Hepatocyte (in vitro differentiated cells): Measurements from ENCODE around the gene SCGB3A1. TPM values are rescaled to one million over a fixed set of nuclear protein-coding genes. Genes with fewer than 3 reads are reported as not detected.

Experiments used
- DNase-seq: peaks from one replicate; pipeline ENCODE4 v3.0.0-alpha.2; 2016; ENCODE audit warnings: low spot score
- H2AFZ ChIP-seq: fragments of 200-600 bp; sonication (generic); 2 replicates; pipeline ENCODE4 v1.6.0; 2016; ENCODE audit warnings: antibody characterized with exemption, mild to moderate bottlenecking
- H3K27ac ChIP-seq: fragments of 200-600 bp; sonication (generic); 2 replicates; pipeline ENCODE4 v1.5.1; 2016; ENCODE audit warnings: mild to moderate bottlenecking
- H3K27me3 ChIP-seq: fragments of 200-600 bp; sonication (generic); 2 replicates; pipeline ENCODE4 v1.6.1; 2016
- H3K36me3 ChIP-seq: fragments of 200-600 bp; sonication (generic); replicated peaks from 2 replicates; pipeline ENCODE4 v1.5.1; 2016; ENCODE audit warnings: low read depth; ENCODE audit not compliant: insufficient read depth
- H3K4me1 ChIP-seq: fragments of 200-600 bp; sonication (generic); 2 replicates; pipeline ENCODE4 v1.5.1; 2016; ENCODE audit warnings: mild to moderate bottlenecking, moderate library complexity; ENCODE audit not compliant: insufficient read depth
- H3K4me2 ChIP-seq: fragments of 200-600 bp; sonication (generic); 2 replicates; pipeline ENCODE4 v1.6.0; 2016
- H3K4me3 ChIP-seq: fragments of 200-600 bp; sonication (generic); 2 replicates; pipeline ENCODE4 v1.5.1; 2016; ENCODE audit warnings: mild to moderate bottlenecking
- H3K79me2 ChIP-seq: fragments of 200-600 bp; sonication (generic); 2 replicates; pipeline ENCODE4 v1.6.0; 2017; ENCODE audit warnings: mild to moderate bottlenecking
- H3K9me2 ChIP-seq: fragments of 200-600 bp; sonication (generic); replicated peaks from 2 replicates; pipeline ENCODE4 v1.6.0; 2017; ENCODE audit warnings: mild to moderate bottlenecking; ENCODE audit not compliant: insufficient read depth
- H3K9me3 ChIP-seq: fragments of 200-600 bp; sonication (generic); 2 replicates; pipeline ENCODE4 v1.5.1; 2016; ENCODE audit warnings: low read depth, mild to moderate bottlenecking
- H4K20me1 ChIP-seq: fragments of 200-600 bp; sonication (generic); 2 replicates; pipeline ENCODE4 v1.6.0; 2016; ENCODE audit warnings: mild to moderate bottlenecking; ENCODE audit not compliant: insufficient read depth, poor library complexity, severe bottlenecking
- EZH2 ChIP-seq: fragments of 200-600 bp; sonication (generic); IDR thresholded peaks from 2 replicates; pipeline ENCODE4 v1.6.1; 2016; ENCODE audit warnings: antibody characterized with exemption, mild to moderate bottlenecking, borderline replicate concordance
- EZH2phosphoT487 ChIP-seq: fragments of 200-600 bp; sonication (generic); IDR thresholded peaks from one replicate; pipeline ENCODE4 v1.6.1; 2018; ENCODE audit warnings: antibody characterized with exemption, mild to moderate bottlenecking, low read depth, moderate library complexity; ENCODE audit not compliant: unreplicated experiment, severe bottlenecking
- WGBS: methylation state at CpG from one replicate; pipeline ENCODE4 v1.1.6; 2016; ENCODE audit warnings: low lambda C conversion rate; ENCODE audit errors: missing lambda C conversion rate; 5-methylcytosine and 5-hydroxymethylcytosine counted together
- polyA plus RNA-seq: library from polyadenylated mRNA; unstranded; fragments of >200 nt; fragmentation: Nextera tagmentation; extraction: Ambion mirVana; gene quantifications from 2 replicates; pipeline ENCODE4 v1.2.1, GENCODE V29; 2016
- total RNA-seq: library from RNA; depleted of rRNA; stranded (reverse); fragments of >200 nt; gene quantifications from 2 replicates; pipeline ENCODE4 v1.2.3, GENCODE V29; 2014
- TF ChIP-seq, protein P1 (sequence below): fragments of 200-600 bp; sonication (generic); IDR thresholded peaks from 2 replicates; pipeline ENCODE4 v1.5.1; 2016; ENCODE audit warnings: antibody characterized with exemption, mild to moderate bottlenecking; ENCODE audit not compliant: poor library complexity

Gene SCGB3A1
- total and polyA plus RNA-seq, 2 experiments from 2014 or later: not detected

DNA sequence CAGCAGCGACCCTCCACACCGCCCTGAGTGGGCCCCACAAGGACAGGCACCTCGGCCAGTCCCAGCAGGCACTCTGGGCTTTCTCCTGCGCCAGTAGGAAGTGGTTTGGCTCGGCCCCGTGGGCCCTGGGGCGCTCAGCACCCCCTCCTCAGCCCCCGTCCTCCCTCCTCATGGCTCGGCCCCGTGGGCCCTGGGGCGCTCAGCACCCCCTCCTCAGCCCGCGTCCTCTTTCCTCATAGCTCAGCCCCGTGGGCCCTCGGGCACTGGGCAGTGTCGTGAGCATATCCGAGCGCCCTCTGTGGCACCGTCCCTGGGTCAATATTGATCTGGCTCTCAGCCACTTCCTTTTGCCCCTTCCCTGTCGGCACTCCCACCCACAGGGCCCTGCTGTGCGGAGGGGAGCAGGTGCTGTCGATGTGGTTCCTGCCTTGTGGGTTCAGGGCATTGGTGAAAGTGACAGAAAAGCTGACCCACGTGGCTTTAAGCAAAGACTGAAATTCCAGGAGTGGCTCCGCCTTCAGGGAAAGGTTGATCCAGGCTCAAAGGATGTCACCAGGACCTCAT, 5.5 kb upstream of the SCGB3A1 start:
- no peak for TF ChIP-seq EZH2
- TF ChIP-seq EZH2phosphoT487: no peak
- TF ChIP-seq, protein P1, sequence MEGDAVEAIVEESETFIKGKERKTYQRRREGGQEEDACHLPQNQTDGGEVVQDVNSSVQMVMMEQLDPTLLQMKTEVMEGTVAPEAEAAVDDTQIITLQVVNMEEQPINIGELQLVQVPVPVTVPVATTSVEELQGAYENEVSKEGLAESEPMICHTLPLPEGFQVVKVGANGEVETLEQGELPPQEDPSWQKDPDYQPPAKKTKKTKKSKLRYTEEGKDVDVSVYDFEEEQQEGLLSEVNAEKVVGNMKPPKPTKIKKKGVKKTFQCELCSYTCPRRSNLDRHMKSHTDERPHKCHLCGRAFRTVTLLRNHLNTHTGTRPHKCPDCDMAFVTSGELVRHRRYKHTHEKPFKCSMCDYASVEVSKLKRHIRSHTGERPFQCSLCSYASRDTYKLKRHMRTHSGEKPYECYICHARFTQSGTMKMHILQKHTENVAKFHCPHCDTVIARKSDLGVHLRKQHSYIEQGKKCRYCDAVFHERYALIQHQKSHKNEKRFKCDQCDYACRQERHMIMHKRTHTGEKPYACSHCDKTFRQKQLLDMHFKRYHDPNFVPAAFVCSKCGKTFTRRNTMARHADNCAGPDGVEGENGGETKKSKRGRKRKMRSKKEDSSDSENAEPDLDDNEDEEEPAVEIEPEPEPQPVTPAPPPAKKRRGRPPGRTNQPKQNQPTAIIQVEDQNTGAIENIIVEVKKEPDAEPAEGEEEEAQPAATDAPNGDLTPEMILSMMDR: no peak
- Histone ChIP-seq H2AFZ (no peak overlapping the region), H3K27ac (no peak overlapping the region), H3K79me2 (no peaks in the 10 kb centered on the region), H4K20me1 (no peaks in the 10 kb centered on the region), H3K4me3 (no peak overlapping the region), H3K27me3 (peaks cover 18% of the 10 kb centered on the region), H3K9me3 (no peaks in the 10 kb centered on the region), H3K36me3 (no peaks in the 10 kb centered on the region), H3K4me2 (no peak overlapping the region), H3K4me1 (no peaks in the 10 kb centered on the region), H3K9me2 (no peaks in the 10 kb centered on the region)
- DNase-seq: no peak
- 95% methylated on average over 22 of the region's 24 CpGs for WGBS

DNA sequence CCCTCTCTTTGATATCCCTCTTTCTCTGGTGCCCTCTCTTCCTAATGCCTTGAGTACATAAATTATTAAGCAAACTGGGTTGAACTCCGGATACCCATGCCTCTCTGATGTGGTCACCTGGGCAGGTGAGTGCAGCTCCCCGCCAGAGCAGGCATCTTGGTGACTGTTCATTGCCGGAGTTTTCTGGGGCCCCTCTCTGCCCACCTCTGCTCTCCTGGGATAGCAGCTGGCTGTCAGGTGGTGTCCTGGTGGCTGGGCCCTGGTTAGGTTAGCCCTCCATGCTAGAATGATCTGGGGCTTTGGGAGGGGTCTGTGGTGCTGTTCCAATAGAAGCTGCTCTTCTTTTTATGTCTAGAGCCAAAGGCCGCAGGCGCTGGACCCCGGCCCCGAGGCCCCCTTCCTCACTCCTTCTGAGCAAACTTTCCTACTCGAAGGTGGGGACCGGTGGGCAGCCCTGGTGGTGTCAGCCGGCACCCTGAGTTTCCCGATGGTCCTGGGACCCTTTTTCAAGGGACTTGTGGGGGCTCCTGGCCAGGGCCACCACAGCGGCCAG, 4.9 kb upstream of the SCGB3A1 start:
- no peak overlapping the region for H3K4me2 ChIP-seq
- no peak overlapping the region for H3K27ac ChIP-seq
- H4K20me1 ChIP-seq: no peaks in the 10 kb centered on the region
- H3K79me2 ChIP-seq: no peaks in the 10 kb centered on the region
- H3K9me2 ChIP-seq: no peaks in the 10 kb centered on the region
- no peaks in the 10 kb centered on the region for H3K4me1 ChIP-seq
- H3K36me3 ChIP-seq: no peaks in the 10 kb centered on the region
- no peak for DNase-seq
- H2AFZ ChIP-seq: no peak overlapping the region
- H3K4me3 ChIP-seq: no peak overlapping the region
- WGBS: 95% methylated on average over 12 of the region's 12 CpGs
- H3K9me3 ChIP-seq: no peaks in the 10 kb centered on the region
- H3K27me3 ChIP-seq: peaks cover 24% of the 10 kb centered on the region
- TF ChIP-seq, protein P1: no peak
- TF ChIP-seq EZH2: no peak
- TF ChIP-seq EZH2phosphoT487: no peak

DNA sequence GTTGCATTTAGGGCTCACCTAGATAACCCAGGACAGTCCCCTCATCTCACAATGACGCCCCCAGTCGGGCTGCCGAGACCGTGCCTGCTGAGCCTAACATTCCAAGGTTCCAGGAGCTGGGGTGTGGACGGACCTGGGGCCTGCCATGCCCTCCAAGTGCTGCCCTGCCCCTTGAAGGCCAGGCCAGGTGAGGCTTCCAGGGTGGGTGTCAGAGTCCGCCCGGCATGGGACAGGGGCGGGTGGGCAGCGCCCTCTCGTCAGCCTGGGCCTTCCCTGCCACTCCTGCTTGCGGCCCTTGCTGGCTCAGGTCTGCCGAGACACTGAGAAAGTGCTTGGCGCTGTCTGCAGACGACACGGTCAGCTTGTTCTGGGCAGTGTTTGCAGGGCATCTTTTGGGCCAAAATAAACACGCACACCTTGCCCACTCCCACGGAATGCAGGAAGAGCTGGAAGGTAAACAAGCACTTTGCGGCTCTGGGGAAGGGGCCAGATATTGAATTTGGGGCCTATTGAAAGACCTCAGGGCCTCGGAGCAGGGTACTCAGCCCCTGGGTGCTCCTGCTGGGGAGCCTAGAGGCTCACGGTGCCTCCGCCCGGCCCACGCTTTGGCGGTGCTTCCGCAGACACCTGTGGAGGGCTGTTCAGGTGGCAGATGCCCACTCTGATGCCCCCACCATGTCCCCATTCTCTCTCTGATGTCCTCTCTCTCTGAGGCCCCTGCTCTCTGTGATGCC, 4.2 kb upstream of the SCGB3A1 start:
- Histone ChIP-seq H2AFZ (no peak overlapping the region), H3K79me2 (no peaks in the 10 kb centered on the region), H3K4me2 (no peak overlapping the region), H3K9me3 (no peaks in the 10 kb centered on the region), H3K4me1 (peaks cover under 1% of the 10 kb centered on the region), H3K9me2 (no peaks in the 10 kb centered on the region), H3K36me3 (no peaks in the 10 kb centered on the region), H3K27me3 (peaks cover 30% of the 10 kb centered on the region), H3K4me3 (no peak overlapping the region), H4K20me1 (no peaks in the 10 kb centered on the region), H3K27ac (no peak overlapping the region)
- no peak for DNase-seq
- TF ChIP-seq EZH2 (no peak), EZH2phosphoT487 (no peak)
- TF ChIP-seq, protein P1: no peak
- 87% methylated on average over 25 of the region's 25 CpGs for WGBS
